ENCODE data around the gene ZNF559. TPM values are rescaled to one million over a fixed set of nuclear protein-coding genes. Genes with fewer than 3 reads are reported as not detected.

Gene ZNF559
- total and polyA plus RNA-seq, 2 donors, result 20.8 to 64.5 TPM

Other genes with a start within 250 kb of the ZNF559 start
- gene OR1M1, start 237.1 kb upstream of the ZNF559 start, total RNA-seq, result not detected
- gene OR1M1, start 237.1 kb upstream of the ZNF559 start, polyA plus RNA-seq, result not detected
- not detected for gene OR7G2, start 216.7 kb upstream of the ZNF559 start, total RNA-seq
- gene OR7G2, start 216.7 kb upstream of the ZNF559 start, polyA plus RNA-seq, result not detected
- gene OR7G1, start 208.4 kb upstream of the ZNF559 start, total RNA-seq, result not detected
- not detected for gene OR7G1, start 208.4 kb upstream of the ZNF559 start, polyA plus RNA-seq
- not detected for gene OR7G3, start 197.2 kb upstream of the ZNF559 start, total RNA-seq
- not detected for gene OR7G3, start 197.2 kb upstream of the ZNF559 start, polyA plus RNA-seq
- gene ZNF317, start 183.8 kb upstream of the ZNF559 start, total RNA-seq, result 14.0 TPM
- gene ZNF317, start 183.8 kb upstream of the ZNF559 start, polyA plus RNA-seq, result 17.0 TPM
- not detected for gene OR7D2, start 145.2 kb upstream of the ZNF559 start, total RNA-seq
- gene OR7D2, start 145.2 kb upstream of the ZNF559 start, polyA plus RNA-seq, result 0.03 TPM
- not detected for gene OR7D4, start 104.6 kb upstream of the ZNF559 start, total RNA-seq
- not detected for gene OR7D4, start 104.6 kb upstream of the ZNF559 start, polyA plus RNA-seq
- gene OR7E24, start 73.2 kb upstream of the ZNF559 start, total RNA-seq, result not detected
- gene OR7E24, start 73.2 kb upstream of the ZNF559 start, polyA plus RNA-seq, result not detected
- 15.2 TPM for gene ZNF699, start 14.3 kb upstream of the ZNF559 start, total RNA-seq
- gene ZNF699, start 14.3 kb upstream of the ZNF559 start, polyA plus RNA-seq, result 5.3 TPM
- 8.6 TPM for gene ZNF177, start 38.8 kb downstream of the ZNF559 start, total RNA-seq
- 3.2 TPM for gene ZNF177, start 38.8 kb downstream of the ZNF559 start, polyA plus RNA-seq
- 30.7 TPM for gene ZNF266, start 111.4 kb downstream of the ZNF559 start, total RNA-seq
- 23.5 TPM for gene ZNF266, start 111.4 kb downstream of the ZNF559 start, polyA plus RNA-seq
- 0.21 TPM for gene ZNF560, start 174.4 kb downstream of the ZNF559 start, total RNA-seq
- gene ZNF560, start 174.4 kb downstream of the ZNF559 start, polyA plus RNA-seq, result 0.08 TPM
- 29.8 TPM for gene ZNF426, start 214.5 kb downstream of the ZNF559 start, total RNA-seq
- gene ZNF426, start 214.5 kb downstream of the ZNF559 start, polyA plus RNA-seq, result 6.9 TPM